ENCODE measurements around the gene ITGA8. TPM values are rescaled to one million over a fixed set of nuclear protein-coding genes. Genes with fewer than 3 reads are reported as not detected.
"Not testable (repeated sequence)": the region's sequence is repeated elsewhere in the genome, so short reads cannot be mapped to it uniquely, and the experiment has no call there.

ITGA8 gene
- total and polyA plus RNA-seq, 11 donors: 0.50 to 4.3 (median 1.5) TPM

- intact Hi-C loops (cut with DNase I): no loop called here
- no peak for TF ChIP-seq POLR2A (IDR thresholded peaks at IDR 0.05)
- TF ChIP-seq, protein P1, sequence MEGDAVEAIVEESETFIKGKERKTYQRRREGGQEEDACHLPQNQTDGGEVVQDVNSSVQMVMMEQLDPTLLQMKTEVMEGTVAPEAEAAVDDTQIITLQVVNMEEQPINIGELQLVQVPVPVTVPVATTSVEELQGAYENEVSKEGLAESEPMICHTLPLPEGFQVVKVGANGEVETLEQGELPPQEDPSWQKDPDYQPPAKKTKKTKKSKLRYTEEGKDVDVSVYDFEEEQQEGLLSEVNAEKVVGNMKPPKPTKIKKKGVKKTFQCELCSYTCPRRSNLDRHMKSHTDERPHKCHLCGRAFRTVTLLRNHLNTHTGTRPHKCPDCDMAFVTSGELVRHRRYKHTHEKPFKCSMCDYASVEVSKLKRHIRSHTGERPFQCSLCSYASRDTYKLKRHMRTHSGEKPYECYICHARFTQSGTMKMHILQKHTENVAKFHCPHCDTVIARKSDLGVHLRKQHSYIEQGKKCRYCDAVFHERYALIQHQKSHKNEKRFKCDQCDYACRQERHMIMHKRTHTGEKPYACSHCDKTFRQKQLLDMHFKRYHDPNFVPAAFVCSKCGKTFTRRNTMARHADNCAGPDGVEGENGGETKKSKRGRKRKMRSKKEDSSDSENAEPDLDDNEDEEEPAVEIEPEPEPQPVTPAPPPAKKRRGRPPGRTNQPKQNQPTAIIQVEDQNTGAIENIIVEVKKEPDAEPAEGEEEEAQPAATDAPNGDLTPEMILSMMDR (IDR thresholded peaks at IDR 0.05): no peak
- Histone ChIP-seq H3K36me3 (no peaks in the 10 kb centered on the region), H3K27ac (no peak overlapping the region), H3K4me3 (no peak overlapping the region), H3K4me1 (peaks cover 0 to 3% (median 0%) of the 10 kb centered on the region in 12 donors), H3K9me3 (no peaks in the 10 kb centered on the region), H3K27me3 (no peaks in the 10 kb centered on the region)
- DNase-seq (no peak), ATAC-seq (no peak)
- 90 to 100% (median 99%) methylated on average over 1 of the region's 1 CpG for WGBS, 4 donors
Observed at GRCh38 chr10:15563246-15563645, 156.5 kb downstream of the ITGA8 start.

GRCh38 chr10:15562578-15562977 lies 157.1 kb downstream of the ITGA8 start:
- no peak for ATAC-seq
- H3K9me3 ChIP-seq: no peaks in the 10 kb centered on the region
- peaks cover 0 to 3% (median 0%) of the 10 kb centered on the region in 12 donors for H3K4me1 ChIP-seq
- no peaks in the 10 kb centered on the region for H3K27me3 ChIP-seq
- H3K4me3 ChIP-seq: no peak overlapping the region
- DNase-seq: no peak
- TF ChIP-seq, protein P1 (IDR thresholded peaks at IDR 0.05): no peak
- no peak for TF ChIP-seq POLR2A (IDR thresholded peaks at IDR 0.05)
- WGBS, 4 donors: 86 to 93% (median 89%) methylated on average over 5 of the region's 5 CpGs
- intact Hi-C loops (cut with DNase I): no loop called here
- H3K36me3 ChIP-seq: no peaks in the 10 kb centered on the region
- no peak overlapping the region for H3K27ac ChIP-seq

GRCh38 chr10:15562116-15562515 lies 157.6 kb downstream of the ITGA8 start:
- Histone ChIP-seq H3K27ac (no peak overlapping the region), H3K4me1 (peaks cover 0 to 3% (median 0%) of the 10 kb centered on the region in 12 donors), H3K36me3 (peaks cover 0 to under 1% (median 0%) of the 10 kb centered on the region in 9 donors), H3K27me3 (no peaks in the 10 kb centered on the region), H3K4me3 (no peak overlapping the region), H3K9me3 (no peaks in the 10 kb centered on the region)
- DNase-seq (no peak), ATAC-seq (no peak)
- WGBS, 4 donors: 86 to 97% (median 93%) methylated on average over 10 of the region's 10 CpGs
- intact Hi-C loops (cut with DNase I): no loop called here
- TF ChIP-seq, protein P1 (IDR thresholded peaks at IDR 0.05): no peak
- TF ChIP-seq POLR2A (IDR thresholded peaks at IDR 0.05): no peak

- 50 to 57% (median 53%) methylated on average over 5 of the region's 5 CpGs for WGBS, 4 donors
- ATAC-seq (no peak), DNase-seq (no peak)
- intact Hi-C loops (cut with DNase I): no loop called here
- Histone ChIP-seq H3K27ac (no peak overlapping the region), H3K9me3 (peaks cover 0 to 3% (median 0%) of the 10 kb centered on the region in 12 donors), H3K36me3 (peaks cover 0 to 7% (median 0%) of the 10 kb centered on the region in 9 donors), H3K4me3 (no peak overlapping the region), H3K27me3 (no peaks in the 10 kb centered on the region), H3K4me1 (peaks cover 0 to 3% (median 0%) of the 10 kb centered on the region in 12 donors)
- TF ChIP-seq, protein P1 (IDR thresholded peaks at IDR 0.05): no peak
- no peak for TF ChIP-seq POLR2A (IDR thresholded peaks at IDR 0.05)
Observed at GRCh38 chr10:15558136-15558535, 161.6 kb downstream of the ITGA8 start.

- intact Hi-C loops (cut with DNase I); DNase-seq; H3K27ac ChIP-seq; ATAC-seq; H3K4me1 ChIP-seq; H3K9me3 ChIP-seq; H3K4me3 ChIP-seq; H3K27me3 ChIP-seq: not testable (repeated sequence)
- H3K36me3 ChIP-seq: peaks cover 0 to 11% (median 0%) of the 10 kb centered on the region in 9 donors
- 83 to 94% (median 86%) methylated on average over 3 of the region's 3 CpGs for WGBS, 4 donors
Observed at GRCh38 chr10:15557168-15557567, 162.6 kb downstream of the ITGA8 start.

Measured in heart left ventricle (tissue), 16 donors.